Breast epithelium (tissue), 4 donors: ENCODE measurements around the gene GTF2H4. TPM values are rescaled to one million over a fixed set of nuclear protein-coding genes. Genes with fewer than 3 reads are reported as not detected.

ENCODE experiments used
- DNase-seq, 2 donors: peaks; one replicate each; pipeline ENCODE4 v3.0.0-alpha.2; 2019; ENCODE audit warnings: low spot score in 2 of 2
- H3K27ac ChIP-seq, 2 donors: fragments of 200-600 bp; sonication (generic) in 1 of 2; one replicate each; pipeline ENCODE4 v1.5.1; 2016 to 2019; ENCODE audit warnings: mild to moderate bottlenecking in 1 of 2
- H3K27me3 ChIP-seq, 2 donors: fragments of 200-600 bp; sonication (generic) in 1 of 2; one replicate each; pipeline versions ENCODE4 v1.5.1 to v1.6.0; 2017 to 2019; ENCODE audit warnings: control low read depth in 1 of 2, mild to moderate bottlenecking in 1 of 2
- H3K36me3 ChIP-seq: fragments of 200-600 bp; one replicate; pipeline ENCODE4 v1.5.1; 2019
- H3K4me1 ChIP-seq, 2 donors: fragments of 200-600 bp; sonication (generic); one replicate each; pipeline ENCODE4 v1.5.1; 2016 to 2019; ENCODE audit warnings: control low read depth in 1 of 2
- H3K4me3 ChIP-seq, 3 donors: fragments of 200-600 bp; sonication (generic); 1 replicate in 2 of 3; 2 replicates in 1 of 3; pipeline ENCODE4 v1.5.1; 2016 to 2019; ENCODE audit warnings: mild to moderate bottlenecking in 3 of 3, moderate library complexity in 2 of 3
- H3K9me3 ChIP-seq, 2 donors: fragments of 200-600 bp; sonication (generic) in 1 of 2; one replicate each; pipeline ENCODE4 v1.5.1; 2016 to 2019; ENCODE audit warnings: control low read depth in 1 of 2
- POLR2A ChIP-seq: fragments of 450-650 bp; IDR thresholded peaks from one replicate; pipeline ENCODE4 v1.6.1; 2016; ENCODE audit warnings: antibody characterized with exemption, mild to moderate bottlenecking, moderate library complexity
- POLR2AphosphoS5 ChIP-seq, 3 donors: sonication (generic); formaldehyde crosslinking; IDR thresholded peaks; one replicate each; pipeline ENCODE4 v1.6.1; 2017; ENCODE audit warnings: antibody characterized with exemption in 3 of 3
- intact Hi-C: fragments of 100-400 bp; cut with DNase I; formaldehyde crosslinking; loops from one replicate; pipeline ENCODE4 v1.15.1; 2023; ENCODE audit warnings: low total_unique reads
- total RNA-seq, 3 donors: library from RNA; depleted of rRNA; stranded (reverse); fragments of >200 nt; gene quantifications; one replicate each; pipeline ENCODE4 v1.1.0, GENCODE V29; 2016
- TF ChIP-seq, protein P1 (sequence below), 3 donors: fragments of 450-650 bp; IDR thresholded peaks; one replicate each; pipeline ENCODE4 v1.5.1; 2016 to 2017; ENCODE audit warnings: antibody characterized with exemption in 3 of 3, mild to moderate bottlenecking in 3 of 3, moderate library complexity in 3 of 3

GTF2H4 gene
- total RNA-seq, 3 donors from 2014 or later: 10.4 to 13.4 (median 11.1) TPM

DNA sequence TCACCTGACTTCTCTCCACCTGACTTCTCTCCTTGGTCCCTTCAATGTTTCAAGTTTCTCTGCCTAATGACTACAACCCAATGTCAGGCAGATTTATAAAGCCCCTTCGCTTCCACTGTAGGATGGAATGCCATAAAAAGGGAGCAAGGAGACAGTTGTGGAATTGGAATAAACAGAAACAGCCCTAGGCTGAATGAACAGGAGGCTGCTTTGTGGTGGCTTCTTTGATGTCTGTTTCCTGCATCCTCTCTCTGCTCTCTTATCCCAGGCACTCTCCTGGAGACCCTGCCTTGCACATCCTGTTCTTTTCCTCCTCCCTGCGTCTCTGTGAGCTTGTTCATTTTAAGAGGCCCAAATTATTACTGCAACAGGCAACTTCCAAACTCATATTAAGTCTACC lies 49.7 kb downstream of the GTF2H4 start:
- Histone ChIP-seq H3K27ac (no peak overlapping the region), H3K36me3 (no peaks in the 10 kb centered on the region), H3K9me3 (no peaks in the 10 kb centered on the region), H3K27me3 (no peaks in the 10 kb centered on the region), H3K4me1 (no peaks in the 10 kb centered on the region), H3K4me3 (no peak overlapping the region)
- intact Hi-C loops: no loop called here
- TF ChIP-seq POLR2A (no peak), POLR2AphosphoS5 (IDR thresholded peaks at IDR 0.05) (no peak)
- no peak for DNase-seq

DNA sequence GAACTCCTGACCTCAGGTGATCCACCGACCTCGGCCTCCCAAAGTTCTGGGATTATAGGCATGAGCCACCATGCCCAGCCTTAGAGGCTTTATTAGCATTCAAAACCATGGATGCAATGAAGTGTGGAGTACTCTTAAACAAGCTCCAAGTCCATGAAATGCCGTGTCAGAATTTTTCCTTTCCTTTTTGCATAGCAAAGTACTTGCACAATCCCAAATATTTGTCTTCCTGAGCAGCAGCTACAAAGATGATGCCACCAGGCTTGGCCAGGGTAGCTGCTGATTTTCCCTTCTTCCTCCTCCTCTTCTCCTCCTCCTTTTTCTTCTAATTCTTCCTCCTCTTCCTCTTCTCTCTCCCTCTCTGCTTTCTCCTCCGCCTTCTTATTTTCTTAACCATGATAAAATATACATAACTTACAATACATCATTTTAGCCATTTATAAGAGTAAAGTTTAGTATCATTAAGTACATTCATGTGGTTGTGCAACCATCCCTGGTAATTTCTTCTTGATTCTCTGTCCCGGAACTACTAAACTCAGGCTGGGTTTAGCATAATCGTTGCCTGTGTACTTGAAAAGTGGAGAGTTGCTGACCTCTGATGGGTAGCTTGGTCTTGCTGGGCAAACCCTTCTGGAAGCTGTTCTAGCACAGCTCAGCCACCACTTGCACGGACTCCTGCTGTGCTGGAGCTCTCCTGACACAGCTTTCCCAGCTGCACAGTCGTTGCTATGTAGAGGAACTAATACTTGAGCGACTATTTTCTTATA lies 53.1 kb downstream of the GTF2H4 start:
- no peak for DNase-seq
- Histone ChIP-seq H3K27ac (no peak overlapping the region), H3K27me3 (no peaks in the 10 kb centered on the region), H3K4me3 (no peak overlapping the region), H3K4me1 (no peaks in the 10 kb centered on the region), H3K9me3 (no peaks in the 10 kb centered on the region), H3K36me3 (no peaks in the 10 kb centered on the region)
- TF ChIP-seq, protein P1, sequence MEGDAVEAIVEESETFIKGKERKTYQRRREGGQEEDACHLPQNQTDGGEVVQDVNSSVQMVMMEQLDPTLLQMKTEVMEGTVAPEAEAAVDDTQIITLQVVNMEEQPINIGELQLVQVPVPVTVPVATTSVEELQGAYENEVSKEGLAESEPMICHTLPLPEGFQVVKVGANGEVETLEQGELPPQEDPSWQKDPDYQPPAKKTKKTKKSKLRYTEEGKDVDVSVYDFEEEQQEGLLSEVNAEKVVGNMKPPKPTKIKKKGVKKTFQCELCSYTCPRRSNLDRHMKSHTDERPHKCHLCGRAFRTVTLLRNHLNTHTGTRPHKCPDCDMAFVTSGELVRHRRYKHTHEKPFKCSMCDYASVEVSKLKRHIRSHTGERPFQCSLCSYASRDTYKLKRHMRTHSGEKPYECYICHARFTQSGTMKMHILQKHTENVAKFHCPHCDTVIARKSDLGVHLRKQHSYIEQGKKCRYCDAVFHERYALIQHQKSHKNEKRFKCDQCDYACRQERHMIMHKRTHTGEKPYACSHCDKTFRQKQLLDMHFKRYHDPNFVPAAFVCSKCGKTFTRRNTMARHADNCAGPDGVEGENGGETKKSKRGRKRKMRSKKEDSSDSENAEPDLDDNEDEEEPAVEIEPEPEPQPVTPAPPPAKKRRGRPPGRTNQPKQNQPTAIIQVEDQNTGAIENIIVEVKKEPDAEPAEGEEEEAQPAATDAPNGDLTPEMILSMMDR (IDR thresholded peaks at IDR 0.05): no peak
- no peak for TF ChIP-seq POLR2A
- TF ChIP-seq POLR2AphosphoS5 (IDR thresholded peaks at IDR 0.05): no peak
- intact Hi-C loops: no loop called here

DNA sequence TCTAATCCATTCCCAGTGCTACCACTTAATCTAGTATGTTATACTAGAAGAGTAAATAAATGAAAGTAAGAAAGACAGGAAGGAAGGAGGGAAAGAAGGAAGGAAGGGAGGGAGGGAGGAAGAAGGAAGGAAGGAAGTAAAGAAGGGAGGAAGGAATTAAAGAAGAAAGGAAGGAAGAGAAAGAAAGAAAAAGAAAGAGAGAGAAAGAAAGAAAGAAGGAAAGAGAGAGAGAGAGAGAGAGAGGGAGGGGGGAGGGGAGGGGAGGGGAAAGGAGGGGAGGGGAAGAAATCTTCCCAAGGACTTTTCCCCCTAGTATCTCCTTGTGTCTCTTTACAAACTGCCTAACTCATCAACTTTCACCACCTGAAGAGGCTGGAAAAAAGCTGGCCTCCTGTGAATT lies 54.7 kb downstream of the GTF2H4 start:
- Histone ChIP-seq H3K27me3 (no peaks in the 10 kb centered on the region), H3K9me3 (no peaks in the 10 kb centered on the region), H3K4me1 (no peaks in the 10 kb centered on the region), H3K4me3 (no peak overlapping the region), H3K27ac (no peak overlapping the region), H3K36me3 (no peaks in the 10 kb centered on the region)
- no peak for DNase-seq
- intact Hi-C loops: no loop called here
- TF ChIP-seq POLR2AphosphoS5 (IDR thresholded peaks at IDR 0.05): no peak
- TF ChIP-seq, protein P1 (IDR thresholded peaks at IDR 0.05): no peak
- TF ChIP-seq POLR2A: no peak

GRCh38 chr6:30963641-30964040 lies 55.6 kb downstream of the GTF2H4 start:
- H3K36me3 ChIP-seq: no peaks in the 10 kb centered on the region
- no peaks in the 10 kb centered on the region for H3K9me3 ChIP-seq
- no peaks in the 10 kb centered on the region for H3K4me1 ChIP-seq
- H3K27me3 ChIP-seq: no peaks in the 10 kb centered on the region
- no peak overlapping the region for H3K27ac ChIP-seq
- no peak for TF ChIP-seq POLR2A
- DNase-seq: no peak
- H3K4me3 ChIP-seq: no peak overlapping the region
- intact Hi-C loops: no loop called here

Other genes with a start within 250 kb of the GTF2H4 start
- 10 to 100 TPM; 23.5 to 35.3 (median 26.2) TPM for gene DHX16, start 235.2 kb upstream of the GTF2H4 start, total RNA-seq
- gene PPP1R18, start 221.6 kb upstream of the GTF2H4 start, total RNA-seq: 10 to 100 TPM; 18.3 to 41.6 (median 20.0) TPM
- gene NRM, start 217.2 kb upstream of the GTF2H4 start, total RNA-seq: 1 to 10 TPM; 1.8 to 4.0 (median 2.3) TPM
- 10 to 100 TPM in 2 of 3 donors, 1 to 10 TPM in 1; 8.5 to 14.9 (median 13.4) TPM for gene MDC1, start 190.9 kb upstream of the GTF2H4 start, total RNA-seq
- gene TUBB, start 187.9 kb upstream of the GTF2H4 start, total RNA-seq: 100 to 1,000 TPM; 189 to 269 (median 212) TPM
- 100 to 1,000 TPM in 2 of 3 donors, 10 to 100 TPM in 1; 80.5 to 171 (median 142) TPM for gene FLOT1, start 165.5 kb upstream of the GTF2H4 start, total RNA-seq
- 10 to 100 TPM in 2 of 3 donors, 1 to 10 TPM in 1; 7.7 to 64.1 (median 20.0) TPM for gene IER3, start 163.7 kb upstream of the GTF2H4 start, total RNA-seq
- 100 to 1,000 TPM in 1 of 3 donors, 10 to 100 TPM in 2; 18.1 to 149 (median 72.1) TPM for gene DDR1, start 23.7 kb upstream of the GTF2H4 start, total RNA-seq
- gene VARS2, start 6.0 kb downstream of the GTF2H4 start, total RNA-seq: 10 to 100 TPM; 15.7 to 19.2 (median 16.8) TPM
- not detected for gene SFTA2, start 24.0 kb downstream of the GTF2H4 start, total RNA-seq
- not detected for gene MUCL3, start 32.8 kb downstream of the GTF2H4 start, total RNA-seq
- not detected for gene MUC21, start 75.5 kb downstream of the GTF2H4 start, total RNA-seq
- not detected for gene MUC22, start 102.3 kb downstream of the GTF2H4 start, total RNA-seq
- gene C6orf15, start 204.4 kb downstream of the GTF2H4 start, total RNA-seq: under 1 TPM in 1 of 3 donors, not detected in 2; 0.59 TPM
- 1 to 10 TPM in 2 of 3 donors, under 1 TPM in 1; 0.48 to 2.0 (median 1.9) TPM for gene PSORS1C1, start 206.6 kb downstream of the GTF2H4 start, total RNA-seq
- gene CDSN, start 212.2 kb downstream of the GTF2H4 start, total RNA-seq: under 1 TPM in 1 of 3 donors, not detected in 2; 0.59 TPM
- gene PSORS1C2, start 230.9 kb downstream of the GTF2H4 start, total RNA-seq: not detected
- 10 to 100 TPM; 10.9 to 17.1 (median 17.0) TPM for gene CCHCR1, start 249.6 kb downstream of the GTF2H4 start, total RNA-seq